ENCODE data around the gene FBN3. TPM values are rescaled to one million over a fixed set of nuclear protein-coding genes. Genes with fewer than 3 reads are reported as not detected.

FBN3 gene
- total RNA-seq, 1 donor, result not detected

DNA sequence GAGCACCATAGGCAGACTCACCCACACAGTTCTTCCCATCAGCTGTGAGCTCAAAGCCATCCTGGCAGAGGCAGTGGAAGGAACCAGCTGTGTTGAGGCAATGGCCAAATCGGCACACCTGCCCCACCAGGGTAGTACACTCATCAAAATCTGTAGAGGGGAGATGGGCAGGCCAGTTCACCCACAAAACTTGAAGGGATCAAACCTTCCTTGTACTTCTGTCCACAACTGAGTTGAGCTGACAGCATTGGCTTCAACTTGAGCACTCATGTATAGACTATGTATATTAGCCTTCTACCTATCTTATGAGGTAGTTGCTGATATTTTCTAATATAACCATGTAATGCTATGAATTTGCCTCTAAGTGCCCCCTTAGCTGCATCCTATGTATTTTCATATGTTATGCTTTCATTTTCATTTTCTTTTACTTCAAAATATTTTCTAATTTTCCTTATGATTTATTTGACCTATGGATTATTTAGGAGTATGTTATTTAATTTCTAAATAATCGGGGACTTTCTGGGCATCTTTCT is 54.0 kb downstream of the FBN3 start:
- no peak for DNase-seq (ENCODE audit: low read depth in 2 of 3, low spot score in 2 of 3)

- DNase-seq (ENCODE audit: low read depth in 2 of 3, low spot score in 2 of 3), result no peak
Measured at GRCh38 chr19:8094336-8094735, 55.1 kb downstream of the FBN3 start.

DNA sequence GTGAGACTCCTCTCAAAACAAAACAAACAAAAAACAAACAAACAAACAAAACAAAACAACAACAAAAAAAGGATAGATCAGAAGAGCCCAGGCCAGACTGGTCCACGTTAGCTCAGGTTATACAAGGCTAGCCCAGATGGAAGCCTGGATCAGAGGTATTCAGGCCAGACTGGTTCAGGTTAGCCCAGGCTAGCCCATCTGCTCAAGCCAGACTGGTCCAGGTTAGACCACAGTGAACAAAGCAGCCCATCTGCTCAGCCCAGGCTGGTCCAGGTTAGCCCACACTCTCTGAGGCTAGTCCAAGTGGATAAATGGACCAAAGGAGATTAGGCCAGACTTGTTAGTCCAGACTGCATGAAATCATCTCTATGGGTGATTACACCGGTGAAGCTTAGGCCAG is 55.7 kb downstream of the FBN3 start:
- DNase-seq (ENCODE audit: low read depth in 2 of 3, low spot score in 2 of 3), result no peak

- no peak for DNase-seq (ENCODE audit: low read depth in 2 of 3, low spot score in 2 of 3)
Measured at GRCh38 chr19:8090950-8091349, 58.4 kb downstream of the FBN3 start.

- no peak for DNase-seq (ENCODE audit: low read depth in 2 of 3, low spot score in 2 of 3)
Measured at GRCh38 chr19:8089664-8090601, 59.5 kb downstream of the FBN3 start.

DNA sequence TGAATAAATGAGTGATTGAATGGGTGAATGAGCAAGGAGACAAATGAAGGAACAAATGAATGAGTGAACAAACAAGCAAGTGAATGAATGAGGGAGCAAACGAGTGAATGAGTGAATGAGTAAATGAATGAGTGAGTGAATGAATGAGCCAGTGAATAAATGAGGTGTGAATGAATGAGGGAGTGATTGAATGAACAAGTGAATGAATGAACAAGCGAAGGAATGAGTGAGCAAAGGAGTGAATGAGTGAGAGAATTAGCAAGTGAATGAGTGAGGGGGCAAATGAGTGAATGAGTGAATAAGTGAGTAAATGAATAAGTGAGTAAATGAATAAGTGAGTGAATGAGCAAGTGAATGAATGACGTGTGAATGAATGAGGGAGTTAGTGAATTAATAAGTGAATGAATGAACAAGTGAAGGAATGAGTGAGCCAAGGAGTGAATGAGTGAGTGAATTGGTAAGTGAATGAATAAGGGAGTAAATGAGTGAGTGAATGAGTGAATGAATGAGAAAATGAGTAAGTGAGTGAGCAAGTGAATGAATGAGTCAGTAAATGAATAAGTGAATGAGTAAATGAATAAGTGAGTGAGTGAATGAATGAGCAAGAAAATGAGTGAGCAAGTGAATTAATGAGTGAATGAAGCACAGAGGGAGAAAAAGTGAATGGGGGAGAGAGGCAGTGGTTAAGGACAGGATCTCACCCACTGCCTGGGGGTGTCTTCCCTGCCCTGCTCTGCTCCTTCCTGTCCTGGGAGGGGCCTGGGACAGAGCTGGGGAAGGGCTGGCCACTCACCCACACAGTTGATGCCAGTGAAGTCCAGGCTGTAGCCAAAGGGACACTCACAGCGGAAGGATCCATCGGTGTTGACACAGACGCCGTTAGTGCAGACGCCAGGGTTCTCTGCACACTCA is 60.4 kb downstream of the FBN3 start:
- no peak for DNase-seq (ENCODE audit: low read depth in 2 of 3, low spot score in 2 of 3)

DNA sequence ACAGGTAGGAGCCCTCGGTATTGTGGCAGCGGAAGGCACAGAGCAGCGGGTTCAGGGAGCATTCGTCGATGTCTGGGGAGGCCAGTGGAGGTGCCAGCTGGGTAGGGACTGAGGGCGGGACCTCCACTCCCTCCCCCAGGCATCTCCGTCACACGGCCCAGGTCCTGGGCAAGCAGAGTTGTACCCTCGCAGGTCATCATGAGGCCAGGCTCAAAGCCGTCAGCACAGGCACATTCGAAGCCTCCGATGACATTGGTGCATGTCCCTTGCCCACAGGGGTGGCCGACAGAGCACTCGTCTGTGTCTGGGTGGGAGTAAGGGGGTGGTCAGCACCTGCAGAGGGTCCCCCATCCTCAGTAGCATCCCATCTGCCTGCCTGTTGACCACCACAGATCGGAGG is 61.5 kb downstream of the FBN3 start:
- DNase-seq (ENCODE audit: low read depth in 2 of 3, low spot score in 2 of 3), result no peak

GRCh38 chr19:8086849-8087248 is 62.5 kb downstream of the FBN3 start:
- no peak for DNase-seq (ENCODE audit: low read depth in 2 of 3, low spot score in 2 of 3)

- peak in 1 of 3 donors; percentile 50 for DNase-seq (ENCODE audit: low read depth in 2 of 3, low spot score in 2 of 3)
Measured at GRCh38 chr19:8085598-8086408, 63.6 kb downstream of the FBN3 start.

GRCh38 chr19:8084152-8084551 is 65.2 kb downstream of the FBN3 start:
- no peak for DNase-seq (ENCODE audit: low read depth in 2 of 3, low spot score in 2 of 3)

DNA sequence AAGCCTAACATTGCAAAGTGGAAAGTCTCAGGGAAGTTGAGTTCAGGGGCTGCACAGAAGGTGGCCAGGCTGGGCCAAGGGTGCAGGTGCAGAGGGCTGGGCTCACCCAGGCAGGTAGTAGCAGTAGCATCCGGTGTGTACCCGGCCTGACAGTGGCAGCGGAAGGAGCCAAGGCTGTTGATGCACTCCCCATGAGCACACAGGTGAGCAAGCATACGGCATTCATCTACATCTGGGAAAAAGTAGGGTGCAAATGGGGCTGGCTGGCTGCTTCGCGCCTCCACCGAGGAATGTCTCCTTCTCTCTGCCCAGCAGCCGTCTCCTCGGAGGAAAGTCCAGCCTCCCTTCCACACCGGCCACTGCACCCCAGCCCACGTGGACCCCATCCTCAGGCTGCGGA is 66.3 kb downstream of the FBN3 start:
- DNase-seq (ENCODE audit: low read depth in 2 of 3, low spot score in 2 of 3), result no peak

GRCh38 chr19:8081569-8082550 is 67.5 kb downstream of the FBN3 start:
- no peak for DNase-seq (ENCODE audit: low read depth in 2 of 3, low spot score in 2 of 3)

- no peak for DNase-seq (ENCODE audit: low read depth in 2 of 3, low spot score in 2 of 3)
Measured at GRCh38 chr19:8080832-8081231, 68.6 kb downstream of the FBN3 start.

- DNase-seq (ENCODE audit: low read depth in 2 of 3, low spot score in 2 of 3), result no peak
Measured at GRCh38 chr19:8079988-8080387, 69.4 kb downstream of the FBN3 start.

DNA sequence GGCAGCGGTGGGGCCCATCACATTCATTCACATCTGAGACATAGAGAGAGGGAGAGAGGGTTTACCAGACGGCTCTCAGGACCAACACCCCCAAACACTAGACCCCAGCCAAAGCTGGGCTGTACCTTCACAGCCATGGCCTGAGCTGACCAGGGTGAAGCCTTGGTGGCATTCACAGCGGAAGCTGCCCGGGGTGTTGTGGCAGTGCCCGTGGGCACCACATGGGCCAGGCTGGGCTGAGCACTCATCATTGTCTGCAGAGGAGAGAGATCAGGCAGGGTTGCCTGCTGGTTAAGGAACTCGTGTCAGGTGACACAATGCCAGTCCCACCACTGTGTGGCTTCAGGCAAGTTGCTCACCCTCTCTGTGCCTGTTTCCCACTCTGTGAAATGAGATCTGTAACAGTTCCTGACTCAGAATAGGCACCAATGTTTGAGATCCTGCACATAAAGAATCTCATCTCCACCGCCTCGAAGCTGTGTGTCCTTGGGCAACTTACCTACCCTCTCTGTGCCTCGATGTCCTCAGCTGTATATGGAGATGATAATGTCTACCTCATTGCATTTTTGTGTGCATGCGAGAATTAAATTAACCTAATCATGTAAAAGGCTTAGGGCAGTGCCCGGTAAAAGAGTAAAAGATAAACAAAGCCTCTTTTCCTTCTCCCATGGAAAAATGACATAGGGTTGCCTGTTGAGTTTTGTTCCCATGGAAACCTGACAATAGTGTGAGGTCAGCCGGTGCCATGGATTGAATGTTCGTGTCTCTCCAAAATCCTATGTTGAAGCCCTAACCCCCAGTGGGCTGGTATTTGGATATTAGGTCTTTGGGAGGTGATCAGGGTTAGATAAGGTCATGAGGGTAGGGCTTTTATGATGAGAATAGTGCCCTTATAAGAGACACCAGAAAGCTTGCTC is 74.0 kb downstream of the FBN3 start:
- no peak for DNase-seq (ENCODE audit: low read depth in 2 of 3, low spot score in 2 of 3)

- no peak for DNase-seq (ENCODE audit: low read depth in 2 of 3, low spot score in 2 of 3)
Measured at GRCh38 chr19:8074501-8074900, 74.9 kb downstream of the FBN3 start.

- DNase-seq (ENCODE audit: low read depth in 2 of 3, low spot score in 2 of 3), result no peak
Measured at GRCh38 chr19:8071912-8072311, 77.5 kb downstream of the FBN3 start.

Data from hematopoietic multipotent progenitor cell (in vitro differentiated cells).